Loucy (cell line): ENCODE results near the gene FRAS1.

ENCODE experiments used
- EZH2phosphoT487 ChIP-seq: fragments of 200-600 bp; IDR thresholded peaks from 2 replicates; pipeline ENCODE4 v1.6.1; 2018; ENCODE audit warnings: antibody characterized with exemption, mild to moderate bottlenecking, moderate library complexity, borderline replicate concordance
- TF ChIP-seq, protein P1 (sequence below): fragments of 200-600 bp; sonication (generic); conservative IDR thresholded peaks from 2 replicates; pipeline ENCODE4 v1.5.1; 2014; ENCODE audit warnings: mild to moderate bottlenecking, antibody characterized with exemption, low read length

DNA sequence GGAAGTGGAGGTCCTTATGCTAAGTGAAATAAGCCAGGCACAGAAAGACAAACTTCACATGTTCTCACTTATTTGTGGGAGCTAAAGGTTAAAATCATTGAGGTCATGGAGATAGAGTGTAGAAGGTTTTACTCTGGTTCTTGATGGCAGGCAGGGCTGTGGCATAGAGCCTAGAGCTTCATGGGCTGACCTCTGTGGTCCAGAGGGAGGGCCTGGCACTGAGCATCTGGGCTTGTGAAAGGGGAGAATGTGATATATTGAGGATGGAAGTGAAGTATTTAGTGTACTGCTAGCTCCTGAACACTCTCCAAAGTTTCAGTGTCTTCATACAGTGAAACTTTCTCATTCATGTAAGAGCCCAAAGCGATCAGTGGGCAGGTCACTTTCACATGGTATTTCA is 423.2 kb downstream of the FRAS1 start:
- TF ChIP-seq, protein P1, sequence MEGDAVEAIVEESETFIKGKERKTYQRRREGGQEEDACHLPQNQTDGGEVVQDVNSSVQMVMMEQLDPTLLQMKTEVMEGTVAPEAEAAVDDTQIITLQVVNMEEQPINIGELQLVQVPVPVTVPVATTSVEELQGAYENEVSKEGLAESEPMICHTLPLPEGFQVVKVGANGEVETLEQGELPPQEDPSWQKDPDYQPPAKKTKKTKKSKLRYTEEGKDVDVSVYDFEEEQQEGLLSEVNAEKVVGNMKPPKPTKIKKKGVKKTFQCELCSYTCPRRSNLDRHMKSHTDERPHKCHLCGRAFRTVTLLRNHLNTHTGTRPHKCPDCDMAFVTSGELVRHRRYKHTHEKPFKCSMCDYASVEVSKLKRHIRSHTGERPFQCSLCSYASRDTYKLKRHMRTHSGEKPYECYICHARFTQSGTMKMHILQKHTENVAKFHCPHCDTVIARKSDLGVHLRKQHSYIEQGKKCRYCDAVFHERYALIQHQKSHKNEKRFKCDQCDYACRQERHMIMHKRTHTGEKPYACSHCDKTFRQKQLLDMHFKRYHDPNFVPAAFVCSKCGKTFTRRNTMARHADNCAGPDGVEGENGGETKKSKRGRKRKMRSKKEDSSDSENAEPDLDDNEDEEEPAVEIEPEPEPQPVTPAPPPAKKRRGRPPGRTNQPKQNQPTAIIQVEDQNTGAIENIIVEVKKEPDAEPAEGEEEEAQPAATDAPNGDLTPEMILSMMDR, result no peak
- no peak for TF ChIP-seq EZH2phosphoT487
